HCT116 (cell line): Measurements from ENCODE around the gene KRTAP4-3. TPM values are rescaled to one million over a fixed set of nuclear protein-coding genes. Genes with fewer than 3 reads are reported as not detected.

ENCODE experiments used
- ATAC-seq: fragments of 200-7000 bp; cut with Tn5 transposase; 2 replicates; pipeline ENCODE4 v1.9.1; 2020; ENCODE audit warnings: mild to moderate bottlenecking, moderate library complexity
- BruUV-seq: library from RNA; stranded (reverse); fragments of 400-500 nt; replicated peaks from 2 replicates; lab custom pipeline; 2021; lab: Mats Ljungman, UMichigan
- CTCF ChIA-PET: fragments of 300-600 bp; sonication (Branson Sonifier 250); formaldehyde crosslinking; loops from one replicate; lab custom pipeline; 2021; ENCODE audit warnings: antibody characterized with exemption; lab: Charles Lee
- POLR2A ChIA-PET: fragments of 300-600, 350-600 bp; sonication (Branson Sonifier 250); formaldehyde crosslinking; loops from one replicate; lab custom pipeline; 2021; ENCODE audit warnings: antibody characterized with exemption; lab: Charles Lee
- RAD21 ChIA-PET, 2 experiments: fragments of 300-600 bp; sonication (Branson Sonifier 250); formaldehyde crosslinking; loops; one replicate each; lab custom pipeline; 2023; ENCODE audit warnings: low total read pairs in 2 of 2; ENCODE audit not compliant: uncharacterized antibody in 2 of 2, unreplicated experiment in 2 of 2, low non-redundant PET in 1 of 2; lab: Charles Lee
- DNase-seq: peaks from one replicate; pipeline ENCODE4 v3.0.0-alpha.2; 2010; ENCODE audit warnings: low read depth, low spot score
- H2AFZ ChIP-seq: fragments of 200-600 bp; shearing (Covaris generic), sonication (generic); 2 replicates; pipeline ENCODE4 v1.6.1; 2017; ENCODE audit warnings: low read depth, mixed run types, mixed read lengths, antibody characterized with exemption, low read length; ENCODE audit not compliant: poor library complexity, severe bottlenecking
- H3K27ac ChIP-seq: 2 replicates; pipeline ENCODE4 v1.5.1; 2012; ENCODE audit warnings: low read depth, low read length
- H3K27me3 ChIP-seq: fragments of 200-600 bp; sonication (generic); 2 replicates; pipeline ENCODE4 v1.6.1; 2016; ENCODE audit warnings: mixed run types, low read length, mixed read lengths; ENCODE audit not compliant: insufficient read depth
- H3K36me3 ChIP-seq, 2 experiments: fragments of 200-500 bp in 1 of 2; fragments of 200-600 bp in 1 of 2; sonication (Bioruptor generic) in 1 of 2; sonication (generic) in 1 of 2; 2 replicates each; pipeline versions ENCODE4 v1.5.1 to v1.6.1; 2014 to 2016; ENCODE audit warnings: low read length in 2 of 2, inconsistent platforms in 1 of 2, mixed read lengths in 1 of 2, mixed run types in 1 of 2; ENCODE audit not compliant: insufficient read depth in 2 of 2, control insufficient read depth in 1 of 2
- H3K4me1 ChIP-seq, 2 experiments: fragments of 200-600 bp in 1 of 2; sonication (generic) in 1 of 2; 2 replicates each; pipeline versions ENCODE4 v1.5.1 to v1.6.1; 2012 to 2017; ENCODE audit warnings: low read length in 2 of 2, inconsistent platforms in 1 of 2, mild to moderate bottlenecking in 1 of 2, mixed read lengths in 1 of 2, mixed run types in 1 of 2, moderate library complexity in 1 of 2; ENCODE audit not compliant: insufficient read depth in 2 of 2, control insufficient read depth in 1 of 2
- H3K4me2 ChIP-seq: fragments of 200-600 bp; sonication (generic); 2 replicates; pipeline ENCODE4 v1.6.1; 2017; ENCODE audit warnings: mixed run types, low read length, mixed read lengths
- H3K4me3 ChIP-seq, 2 experiments: fragments of 200-600 bp in 1 of 2; sonication (generic) in 1 of 2; replicated peaks in 1 of 2; 2 replicates each; pipeline ENCODE4 v1.5.1; 2011 to 2016; ENCODE audit warnings: low read length in 2 of 2, control low read depth in 1 of 2, low read depth in 1 of 2, mild to moderate bottlenecking in 1 of 2, mixed read lengths in 1 of 2, mixed run types in 1 of 2
- H3K79me2 ChIP-seq: fragments of 200-600 bp; sonication (generic); 2 replicates; pipeline ENCODE4 v1.6.1; 2017; ENCODE audit warnings: mild to moderate bottlenecking, mixed run types, low read length, moderate library complexity, mixed read lengths; ENCODE audit not compliant: insufficient read depth
- H3K9ac ChIP-seq: fragments of 200-600 bp; sonication (generic); 2 replicates; pipeline ENCODE4 v1.6.1; 2016; ENCODE audit warnings: low read length, mixed read lengths
- H3K9me2 ChIP-seq: fragments of 200-600 bp; sonication (generic), shearing (Covaris generic); 2 replicates; pipeline ENCODE4 v1.6.1; 2017; ENCODE audit warnings: mixed run types, mild to moderate bottlenecking, moderate library complexity; ENCODE audit not compliant: insufficient read depth
- H3K9me3 ChIP-seq, 2 experiments: fragments of 200-500 bp in 1 of 2; fragments of 200-600 bp in 1 of 2; sonication (Bioruptor generic) in 1 of 2; sonication (generic) in 1 of 2; 2 replicates each; pipeline ENCODE4 v1.6.1; 2014 to 2017; ENCODE audit warnings: low read length in 2 of 2, mixed read lengths in 2 of 2, inconsistent platforms in 1 of 2, low read depth in 1 of 2, mild to moderate bottlenecking in 1 of 2, mixed run types in 1 of 2, moderate library complexity in 1 of 2; ENCODE audit not compliant: control insufficient read depth in 1 of 2, insufficient read depth in 1 of 2
- H4K20me1 ChIP-seq: fragments of 200-600 bp; sonication (generic), shearing (Covaris generic); 2 replicates; pipeline ENCODE4 v1.6.1; 2017; ENCODE audit warnings: mixed run types, mild to moderate bottlenecking, moderate library complexity; ENCODE audit not compliant: insufficient read depth
- CBX3 ChIP-seq: IDR thresholded peaks from 2 replicates; pipeline ENCODE4 v1.6.1; 2012; ENCODE audit warnings: low read depth
- POLR2A ChIP-seq: IDR thresholded peaks from 2 replicates; pipeline ENCODE4 v1.7.0; 2011; ENCODE audit warnings: borderline replicate concordance; ENCODE audit not compliant: insufficient read depth, insufficient read length; ENCODE audit errors: extremely low read depth
- RAD21 ChIP-seq: IDR thresholded peaks from 2 replicates; pipeline ENCODE4 v1.6.1; 2012; ENCODE audit warnings: low read depth, mild to moderate bottlenecking
- SIN3A ChIP-seq: IDR thresholded peaks from 2 replicates; pipeline ENCODE4 v1.6.1; 2012; ENCODE audit warnings: low read depth
- SP1 ChIP-seq: IDR thresholded peaks from 2 replicates; pipeline ENCODE4 v1.6.1; 2012; ENCODE audit warnings: low read depth
- TCF7L2 ChIP-seq: IDR thresholded peaks from 2 replicates; pipeline ENCODE4 v1.7.0; 2011; ENCODE audit warnings: borderline replicate concordance, inconsistent platforms; ENCODE audit not compliant: insufficient read depth, insufficient read length; ENCODE audit errors: extremely low read depth
- YY1 ChIP-seq: IDR thresholded peaks from 2 replicates; pipeline ENCODE4 v1.6.1; 2011; ENCODE audit warnings: low read length, low read depth, moderate library complexity, mild to moderate bottlenecking; ENCODE audit not compliant: insufficient replicate concordance; ENCODE audit errors: extremely low read depth
- ZBTB33 ChIP-seq: IDR thresholded peaks from 2 replicates; pipeline ENCODE4 v1.6.1; 2011; ENCODE audit warnings: mild to moderate bottlenecking, low read length, moderate library complexity; ENCODE audit not compliant: insufficient replicate concordance; ENCODE audit errors: extremely low read depth
- ZFX ChIP-seq: fragments of 450-650 bp; IDR thresholded peaks from 2 replicates; pipeline ENCODE4 v1.6.1; 2017
- ZNF274 ChIP-seq: fragments of 200-500 bp; sonication (Bioruptor generic); IDR thresholded peaks from 2 replicates; pipeline ENCODE4 v1.6.1; 2014; ENCODE audit warnings: mild to moderate bottlenecking, low read depth, low read length, inconsistent platforms
- intact Hi-C: fragments of 100-400 bp; cut with micrococcal nuclease; formaldehyde crosslinking; loops from 2 replicates; pipeline ENCODE4 v1.10.0; 2022
- total RNA-seq: library from RNA; stranded (reverse); gene quantifications from one replicate; pipeline ENCODE4 v1.2.1, GENCODE V29; 2021; ENCODE audit not compliant: unreplicated experiment

Gene KRTAP4-3
- total RNA-seq, 1 experiment from 2014 or later: not detected

GRCh38 chr17:41141361-41141760 is 26.7 kb downstream of the KRTAP4-3 start:
- Histone ChIP-seq H3K79me2 (no peaks in the 10 kb centered on the region), H3K36me3 (peaks cover 0 to 9% of the 10 kb centered on the region in 2 experiments; a peak in 1 of 4 replicates), H3K4me1 (no peaks in the 10 kb centered on the region; a peak in 1 of 4 replicates), H3K4me2 (no peak overlapping the region), H3K9me3 (peaks cover 6 to 41% of the 10 kb centered on the region in 2 experiments; a peak in 3 of 4 replicates), H3K4me3 (no peak overlapping the region), H3K9ac (no peak overlapping the region), H3K9me2 (no peaks in the 10 kb centered on the region), H2AFZ (no peak overlapping the region), H3K27me3 (no peaks in the 10 kb centered on the region), H4K20me1 (no peaks in the 10 kb centered on the region), H3K27ac (no peak overlapping the region)
- ATAC-seq: no peak
- TF ChIP-seq POLR2A (no peak), SP1 (no peak), SIN3A (no peak), YY1 (no peak), CBX3 (no peak), ZBTB33 (no peak), RAD21 (no peak), TCF7L2 (no peak), ZNF274 (no peak), ZFX (no peak)
- ChIA-PET CTCF (no interaction called here), RAD21 (no interaction called here), POLR2A (no interaction called here)
- BruUV-seq: no TSS peak
- DNase-seq: no peak
- intact Hi-C loops: no loop called here
